Natural killer cell (primary cell): ENCODE results near the gene TEAD4. TPM values are rescaled to one million over a fixed set of nuclear protein-coding genes. Genes with fewer than 3 reads are reported as not detected.

ENCODE experiments used
- ATAC-seq, 3 donors: fragments of 150-1000 bp in 2 of 3; fragments of 200-7000 bp in 1 of 3; cut with Tn5 transposase; 1 replicate in 1 of 3; 2 replicates in 2 of 3; pipeline ENCODE4 v1.10.0; 2021; ENCODE audit warnings: mild to moderate bottlenecking in 2 of 3, moderate library complexity in 2 of 3
- DNase-seq, 2 donors: peaks; one replicate each; pipeline versions ENCODE4 v3.0.0 to v3.0.0-alpha.2; 2013 to 2021; ENCODE audit warnings: mixed read lengths in 1 of 2
- H3K27ac ChIP-seq: one replicate; pipeline ENCODE4 v1.5.1; 2013; ENCODE audit warnings: mild to moderate bottlenecking, low read length
- H3K27me3 ChIP-seq: one replicate; pipeline ENCODE4 v1.6.1; 2013; ENCODE audit warnings: low read length; ENCODE audit not compliant: control insufficient read depth, insufficient read depth
- H3K36me3 ChIP-seq: one replicate; pipeline ENCODE4 v1.6.1; 2013; ENCODE audit warnings: low read length; ENCODE audit not compliant: control insufficient read depth, insufficient read depth
- H3K4me1 ChIP-seq: one replicate; pipeline ENCODE4 v1.6.1; 2013; ENCODE audit warnings: low read length; ENCODE audit not compliant: control insufficient read depth, insufficient read depth
- H3K4me3 ChIP-seq: one replicate; pipeline ENCODE4 v1.5.1; 2013; ENCODE audit warnings: low read length
- H3K9me3 ChIP-seq: one replicate; pipeline ENCODE4 v1.6.1; 2013; ENCODE audit warnings: low read length; ENCODE audit not compliant: control insufficient read depth, insufficient read depth
- H3K27ac Mint-ChIP-seq, 2 donors: one replicate each; pipeline ENCODE4 v1.8.0; 2022; ENCODE audit warnings: mild to moderate bottlenecking in 2 of 2, mixed read lengths in 2 of 2, moderate library complexity in 1 of 2
- H3K27me3 Mint-ChIP-seq, 2 donors: one replicate each; pipeline ENCODE4 v1.8.0; 2022; ENCODE audit warnings: low read depth in 2 of 2, mixed read lengths in 2 of 2
- H3K36me3 Mint-ChIP-seq: one replicate; pipeline ENCODE4 v1.8.0; 2022; ENCODE audit warnings: mixed read lengths
- H3K4me1 Mint-ChIP-seq, 2 donors: one replicate each; pipeline ENCODE4 v1.8.0; 2022; ENCODE audit warnings: mixed read lengths in 2 of 2
- H3K4me3 Mint-ChIP-seq: one replicate; pipeline ENCODE4 v1.8.0; 2022; ENCODE audit warnings: mild to moderate bottlenecking, moderate library complexity, mixed read lengths
- H3K9me3 Mint-ChIP-seq, 2 donors: one replicate each; pipeline ENCODE4 v1.8.0; 2022; ENCODE audit warnings: mixed read lengths in 2 of 2
- WGBS: methylation state at CpG from one replicate; pipeline ENCODE4 v1.1.7; 2013; ENCODE audit warnings: missing lambda C conversion rate; ENCODE audit not compliant: insufficient coverage; 5-methylcytosine and 5-hydroxymethylcytosine counted together
- intact Hi-C: fragments of 100-400 bp; cut with micrococcal nuclease; formaldehyde crosslinking; loops from one replicate; pipeline ENCODE4 v1.14.2; 2022
- total RNA-seq, 4 donors: library from RNA; stranded (reverse); fragments of 120-200 nt in 1 of 4; gene quantifications; one replicate each; pipeline versions ENCODE4 v1.2.3 to v1.2.4, GENCODE V29; 2013 to 2022
- TF ChIP-seq, protein P1 (sequence below): fragments of 200-600 bp; IDR thresholded peaks from one replicate; pipeline ENCODE4 v1.8.0; 2022; ENCODE audit warnings: antibody characterized with exemption

Gene TEAD4
- total RNA-seq, 3 donors from 2014 or later (not counting 1 experiment from before 2014, with no cell fraction given): not detected

DNA sequence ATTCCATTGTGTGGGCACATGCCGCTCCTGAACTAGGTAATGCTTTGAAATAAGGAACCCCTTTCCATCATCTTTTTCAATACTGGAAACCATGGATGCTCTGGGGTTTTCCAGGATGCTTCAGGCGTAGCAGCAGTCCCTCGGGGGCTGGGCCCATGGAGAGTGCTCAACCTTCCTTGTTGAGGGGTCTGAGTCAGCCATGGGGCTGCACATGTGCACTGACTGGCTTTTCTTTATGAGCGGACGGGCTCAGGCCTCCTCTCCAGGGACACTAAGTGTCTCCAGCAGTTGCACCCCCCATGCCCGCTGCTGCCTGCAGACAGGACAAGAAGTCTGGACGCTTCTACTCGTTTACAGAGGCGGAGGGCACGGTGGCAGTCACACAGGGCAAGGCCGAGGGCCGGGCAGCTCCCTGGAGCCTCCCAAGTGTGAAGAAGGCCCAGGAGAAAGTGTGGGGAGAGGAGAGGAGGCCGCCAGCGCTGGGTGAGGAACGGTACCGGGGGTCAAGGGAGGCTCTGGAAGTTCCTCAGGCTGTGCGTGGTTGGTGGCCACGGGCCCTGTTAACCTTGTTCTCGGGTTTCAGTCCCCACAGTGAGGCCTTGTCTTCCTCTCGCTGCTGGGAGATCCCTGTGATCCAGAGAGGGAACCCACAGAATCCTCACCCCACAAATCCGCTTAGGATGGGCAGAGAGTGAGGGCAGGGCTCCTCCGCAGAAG is 51.2 kb downstream of the TEAD4 start:
- Histone ChIP-seq H3K4me1 (peaks cover 5% of the 10 kb centered on the region), H3K27ac (no peak overlapping the region), H3K36me3 (no peaks in the 10 kb centered on the region), H3K27me3 (no peaks in the 10 kb centered on the region), H3K9me3 (no peaks in the 10 kb centered on the region), H3K4me3 (no peak overlapping the region)
- no peak for DNase-seq
- no peaks in the 10 kb centered on the region for H3K36me3 Mint-ChIP-seq
- no peak for ATAC-seq
- intact Hi-C loops: no loop called here
- H3K27ac Mint-ChIP-seq: no peak overlapping the region
- TF ChIP-seq, protein P1, sequence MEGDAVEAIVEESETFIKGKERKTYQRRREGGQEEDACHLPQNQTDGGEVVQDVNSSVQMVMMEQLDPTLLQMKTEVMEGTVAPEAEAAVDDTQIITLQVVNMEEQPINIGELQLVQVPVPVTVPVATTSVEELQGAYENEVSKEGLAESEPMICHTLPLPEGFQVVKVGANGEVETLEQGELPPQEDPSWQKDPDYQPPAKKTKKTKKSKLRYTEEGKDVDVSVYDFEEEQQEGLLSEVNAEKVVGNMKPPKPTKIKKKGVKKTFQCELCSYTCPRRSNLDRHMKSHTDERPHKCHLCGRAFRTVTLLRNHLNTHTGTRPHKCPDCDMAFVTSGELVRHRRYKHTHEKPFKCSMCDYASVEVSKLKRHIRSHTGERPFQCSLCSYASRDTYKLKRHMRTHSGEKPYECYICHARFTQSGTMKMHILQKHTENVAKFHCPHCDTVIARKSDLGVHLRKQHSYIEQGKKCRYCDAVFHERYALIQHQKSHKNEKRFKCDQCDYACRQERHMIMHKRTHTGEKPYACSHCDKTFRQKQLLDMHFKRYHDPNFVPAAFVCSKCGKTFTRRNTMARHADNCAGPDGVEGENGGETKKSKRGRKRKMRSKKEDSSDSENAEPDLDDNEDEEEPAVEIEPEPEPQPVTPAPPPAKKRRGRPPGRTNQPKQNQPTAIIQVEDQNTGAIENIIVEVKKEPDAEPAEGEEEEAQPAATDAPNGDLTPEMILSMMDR: no peak
- H3K4me3 Mint-ChIP-seq: no peak overlapping the region
- WGBS: 88% methylated on average over 22 of the region's 22 CpGs
- peaks cover 0 to 3% of the 10 kb centered on the region in 2 donors for H3K27me3 Mint-ChIP-seq
- H3K9me3 Mint-ChIP-seq: no peaks in the 10 kb centered on the region
- H3K4me1 Mint-ChIP-seq: no peaks in the 10 kb centered on the region

DNA sequence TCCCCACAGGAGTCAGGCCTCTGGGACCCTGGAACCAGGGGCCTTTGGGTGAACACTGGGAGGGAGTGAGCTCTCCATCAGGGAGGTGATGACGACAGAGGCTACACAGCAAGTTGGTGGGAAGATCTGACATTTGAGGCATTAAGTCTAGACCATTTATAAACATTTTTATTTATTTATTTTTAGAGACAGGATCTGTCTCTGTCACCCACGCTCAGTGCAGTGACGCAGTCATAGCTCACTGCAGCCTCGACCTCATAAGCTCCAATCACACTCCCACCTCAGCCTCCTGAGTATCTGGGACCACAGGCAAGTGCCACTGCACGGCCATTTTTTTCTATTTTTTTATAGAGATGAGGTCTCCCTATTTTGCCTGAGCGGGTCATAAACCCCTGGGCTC is 53.6 kb downstream of the TEAD4 start:
- 80% methylated on average over 6 of the region's 6 CpGs for WGBS
- peaks cover 0 to 3% of the 10 kb centered on the region in 2 donors for H3K27me3 Mint-ChIP-seq
- intact Hi-C loops: no loop called here

DNA sequence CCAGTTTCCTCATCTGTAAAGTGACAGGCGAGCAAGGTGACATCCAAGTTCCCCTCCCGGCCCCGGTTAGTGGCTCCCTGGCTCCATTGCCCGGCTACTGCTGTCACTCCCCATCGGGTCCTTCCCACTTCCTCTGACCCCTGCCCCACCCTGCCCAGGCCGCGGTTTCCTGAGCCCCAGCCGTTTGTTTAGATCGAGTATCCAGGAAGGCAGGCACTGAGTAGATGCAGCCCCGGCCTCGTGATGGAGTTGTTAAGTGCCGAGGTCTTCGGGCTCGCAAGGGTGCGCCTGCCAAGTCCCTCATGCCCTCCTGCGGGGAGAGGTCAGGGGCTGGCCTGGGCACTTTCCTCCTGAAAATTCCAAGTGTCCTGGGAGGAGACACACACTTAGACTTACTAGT is 55.4 kb downstream of the TEAD4 start:
- H3K27ac ChIP-seq: no peak overlapping the region
- Mint-ChIP-seq H3K27ac (no peak overlapping the region), H3K9me3 (no peaks in the 10 kb centered on the region), H3K27me3 (no peaks in the 10 kb centered on the region), H3K4me1 (no peaks in the 10 kb centered on the region), H3K4me3 (no peak overlapping the region), H3K36me3 (no peaks in the 10 kb centered on the region)
- no peaks in the 10 kb centered on the region for H3K27me3 ChIP-seq
- H3K4me1 ChIP-seq: peaks cover 5% of the 10 kb centered on the region
- DNase-seq (no peak), ATAC-seq (no peak)
- H3K36me3 ChIP-seq: no peaks in the 10 kb centered on the region
- TF ChIP-seq, protein P1: no peak
- no peak overlapping the region for H3K4me3 ChIP-seq
- intact Hi-C loops: no loop called here
- 70% methylated on average over 16 of the region's 16 CpGs for WGBS
- H3K9me3 ChIP-seq: no peaks in the 10 kb centered on the region

More for the DNA sequence above, 53.6 kb downstream of the TEAD4 start:
- Histone ChIP-seq H3K4me3 (no peak overlapping the region), H3K36me3 (no peaks in the 10 kb centered on the region), H3K9me3 (no peaks in the 10 kb centered on the region), H3K27me3 (no peaks in the 10 kb centered on the region), H3K4me1 (peaks cover 5% of the 10 kb centered on the region), H3K27ac (no peak overlapping the region)
- Mint-ChIP-seq H3K4me3 (no peak overlapping the region), H3K36me3 (no peaks in the 10 kb centered on the region), H3K4me1 (no peaks in the 10 kb centered on the region), H3K27ac (no peak overlapping the region), H3K9me3 (no peaks in the 10 kb centered on the region)
- ATAC-seq (no peak), DNase-seq (no peak)
- TF ChIP-seq, protein P1: no peak

DNA sequence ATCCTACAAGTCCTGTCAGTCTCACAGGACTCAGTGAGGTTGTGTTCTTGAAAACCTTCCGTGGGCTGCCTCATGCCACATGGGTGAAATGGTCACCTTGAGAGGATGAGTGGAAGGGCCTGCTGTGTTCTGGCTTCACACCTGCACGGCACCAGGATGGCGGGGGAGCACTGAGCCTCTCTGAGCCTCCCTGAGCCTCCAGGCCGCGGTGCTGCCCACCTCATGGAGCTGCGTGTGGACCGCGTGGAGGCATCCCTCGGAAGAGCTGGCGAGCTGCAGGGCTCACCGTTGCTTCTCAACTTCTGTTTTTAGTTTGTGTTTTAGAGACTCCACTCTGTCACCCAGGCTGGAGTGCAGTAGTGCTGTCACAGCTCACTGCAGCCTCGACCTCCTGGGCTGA is 56.2 kb downstream of the TEAD4 start:
- ATAC-seq: no peak
- H3K9me3 Mint-ChIP-seq: no peaks in the 10 kb centered on the region

More for the DNA sequence above, 56.2 kb downstream of the TEAD4 start:
- Histone ChIP-seq H3K9me3 (no peaks in the 10 kb centered on the region), H3K27me3 (no peaks in the 10 kb centered on the region), H3K4me1 (peaks cover 5% of the 10 kb centered on the region), H3K27ac (no peak overlapping the region), H3K36me3 (no peaks in the 10 kb centered on the region), H3K4me3 (no peak overlapping the region)
- DNase-seq: no peak
- Mint-ChIP-seq H3K36me3 (no peaks in the 10 kb centered on the region), H3K4me3 (no peak overlapping the region), H3K27ac (no peak overlapping the region), H3K4me1 (no peaks in the 10 kb centered on the region), H3K27me3 (no peaks in the 10 kb centered on the region)
- intact Hi-C loops: no loop called here
- TF ChIP-seq, protein P1: no peak
- WGBS: 92% methylated on average over 12 of the region's 12 CpGs
